SK-N-DZ (cell line): Measurements from ENCODE around the gene CERS5.
A peak's percentile ranks its signal among the peaks of the same experiment; 100 is the strongest.
"Not testable (repeated sequence)": the region's sequence is repeated elsewhere in the genome, so short reads cannot be mapped to it uniquely, and the experiment has no call there.

Experiments
- DNase-seq: peaks from one replicate; pipeline ENCODE4 v3.0.0-alpha.2; 2015; ENCODE audit warnings: low spot score

CERS5 gene

DNA sequence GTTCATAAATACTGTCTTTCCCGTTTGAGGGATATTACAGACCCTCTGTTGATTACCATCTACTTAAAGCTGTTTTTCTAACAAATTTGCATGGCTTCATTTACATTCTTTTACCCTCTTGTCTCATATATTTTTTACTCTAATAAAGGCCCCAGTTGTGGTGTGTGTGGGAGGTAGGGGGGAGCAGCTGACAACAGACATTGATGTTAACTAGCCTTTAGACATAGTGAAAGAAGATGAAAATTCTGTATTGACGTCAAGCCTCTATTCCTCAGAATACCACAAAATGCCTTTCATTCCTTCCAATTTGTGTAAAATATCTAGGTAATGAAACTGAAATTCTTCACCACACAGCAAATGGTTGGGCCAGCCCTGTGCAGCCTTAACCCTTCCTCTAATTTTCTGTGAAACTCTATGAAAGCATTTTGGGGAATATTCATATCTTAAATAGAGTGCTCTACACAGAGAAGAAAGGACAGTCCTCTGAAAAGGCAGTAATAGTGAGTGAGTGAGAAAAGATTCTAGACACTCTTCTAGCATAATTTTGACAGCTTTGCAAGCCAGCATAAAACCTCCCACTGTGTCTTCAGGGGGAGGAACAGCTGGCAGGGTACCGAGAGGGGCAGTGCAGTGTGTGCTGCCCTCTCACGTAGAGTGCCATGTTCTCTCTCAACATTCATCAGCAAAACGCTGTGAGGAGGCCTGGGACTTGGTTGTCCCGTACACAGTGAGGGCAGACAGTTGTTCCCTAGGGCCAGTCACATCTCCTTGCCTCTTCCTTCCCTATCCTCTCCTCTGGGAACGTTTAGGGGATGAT is 20.1 kb upstream of the CERS5 start:
- DNase-seq: no peak

DNA sequence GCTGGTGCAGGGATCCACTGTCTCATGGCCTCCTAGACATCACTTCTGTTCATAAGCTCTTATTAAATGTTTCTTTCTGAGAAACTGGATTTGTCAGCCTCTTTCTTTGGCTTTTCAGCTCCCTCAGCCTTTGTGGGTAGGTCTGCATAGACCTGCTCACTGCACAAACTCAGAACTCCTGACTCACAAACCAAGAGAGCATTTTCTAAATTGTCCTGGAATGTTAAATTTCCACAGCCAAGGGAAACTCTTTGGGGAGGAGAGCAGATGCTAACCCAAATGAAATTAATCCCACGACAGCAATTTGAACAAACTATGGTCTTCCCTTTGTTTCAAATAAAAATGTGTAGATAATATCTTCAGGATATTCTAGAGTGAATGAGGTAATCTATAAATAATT is 19.5 kb upstream of the CERS5 start:
- no peak for DNase-seq

DNA sequence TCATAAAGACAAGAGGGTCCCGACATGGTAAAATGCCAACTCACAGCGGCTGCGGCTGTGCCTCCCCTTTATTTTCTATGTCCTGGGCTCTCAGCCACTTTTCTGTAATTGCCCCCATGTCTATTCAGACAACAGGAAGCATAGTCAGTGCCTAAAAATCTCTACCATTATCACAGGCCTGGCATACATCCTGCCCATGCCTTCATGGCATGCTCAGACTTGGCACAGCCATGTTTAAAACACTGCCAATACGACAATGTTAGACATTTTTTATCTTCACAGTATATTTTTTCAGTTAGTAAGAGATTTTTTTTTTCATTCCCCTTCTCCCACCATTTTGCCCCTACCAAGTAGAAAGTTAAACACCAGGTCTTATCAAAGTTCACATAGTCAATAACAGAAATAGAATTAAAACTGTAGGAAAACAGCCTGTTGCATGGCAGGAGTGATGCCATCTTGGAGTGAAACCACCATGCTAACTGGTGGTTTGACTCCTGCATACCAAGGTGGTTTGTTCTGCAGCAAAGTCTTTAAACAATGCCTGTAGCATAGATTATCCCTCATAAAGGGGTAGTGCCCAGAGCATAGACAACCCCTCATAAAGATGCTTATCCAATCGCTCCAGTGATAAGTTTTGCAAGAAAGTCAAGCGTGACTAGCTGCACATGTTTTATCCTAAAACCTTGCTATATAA is 18.9 kb upstream of the CERS5 start:
- no peak for DNase-seq

DNA sequence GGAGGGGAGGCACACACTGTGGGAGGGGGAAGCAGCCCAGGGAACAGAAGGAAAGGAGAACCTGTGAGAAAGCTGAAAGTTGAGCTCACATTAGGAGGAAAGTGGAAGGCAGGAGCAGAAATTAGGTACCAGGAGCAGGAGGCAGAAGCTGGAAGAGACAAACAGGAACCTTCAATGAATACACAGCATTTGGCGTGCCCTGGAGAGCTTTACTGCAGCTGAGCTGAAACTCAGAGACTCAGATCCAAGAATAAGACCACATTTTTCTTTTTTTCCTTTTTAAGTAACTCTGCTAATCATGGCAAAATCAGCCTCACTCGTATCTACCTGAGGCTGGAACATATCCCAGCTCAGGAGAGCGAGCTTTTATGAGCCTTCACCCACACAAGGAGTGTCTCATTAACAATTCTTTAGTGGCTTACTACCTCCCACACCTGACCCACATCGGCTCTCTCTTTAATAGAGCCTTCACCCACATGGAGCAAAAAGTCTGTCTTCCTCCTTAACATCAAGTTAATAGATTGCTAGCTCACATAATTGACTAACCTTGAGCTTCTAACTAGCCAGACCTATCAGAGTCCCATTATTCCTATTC is 18.2 kb upstream of the CERS5 start:
- DNase-seq: no peak

DNA sequence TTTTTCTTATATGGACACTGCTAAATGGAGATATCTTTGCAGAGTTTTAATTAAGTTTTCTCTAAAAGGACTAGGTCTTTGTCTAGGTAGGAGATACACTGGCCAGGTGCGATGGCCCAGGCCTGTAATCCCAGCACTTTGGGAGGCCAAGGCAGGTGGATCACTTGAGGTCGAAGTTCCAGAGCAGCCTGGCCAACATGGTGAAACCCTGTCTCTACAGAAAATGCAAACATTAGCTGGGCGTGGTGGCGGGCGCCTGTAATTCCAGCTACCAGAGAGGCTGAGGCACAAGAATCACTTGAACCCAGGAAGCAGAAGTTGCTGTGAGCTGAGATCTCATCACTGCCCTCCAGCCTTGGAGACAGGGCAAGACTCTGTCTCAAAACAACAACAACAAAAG is 17.1 kb upstream of the CERS5 start:
- no peak for DNase-seq

DNA sequence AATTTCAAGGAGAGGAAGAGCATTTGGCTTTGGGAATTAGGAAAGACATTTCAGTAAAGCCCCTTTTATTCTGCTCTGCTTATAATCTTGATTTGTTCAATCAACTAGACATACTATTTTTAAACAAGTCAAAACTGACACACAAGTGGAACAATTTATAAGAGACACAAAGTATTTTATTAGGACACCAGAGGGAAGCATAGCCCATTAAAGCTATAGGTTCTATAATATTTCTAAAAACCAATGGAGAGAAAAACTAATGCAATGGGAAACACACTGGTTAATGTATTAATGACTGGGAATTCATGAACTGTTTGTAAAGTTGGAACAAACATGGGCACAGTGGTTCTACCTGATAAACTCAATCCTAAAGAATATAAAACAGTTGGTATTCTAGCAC is 15.3 kb upstream of the CERS5 start:
- DNase-seq: no peak

DNA sequence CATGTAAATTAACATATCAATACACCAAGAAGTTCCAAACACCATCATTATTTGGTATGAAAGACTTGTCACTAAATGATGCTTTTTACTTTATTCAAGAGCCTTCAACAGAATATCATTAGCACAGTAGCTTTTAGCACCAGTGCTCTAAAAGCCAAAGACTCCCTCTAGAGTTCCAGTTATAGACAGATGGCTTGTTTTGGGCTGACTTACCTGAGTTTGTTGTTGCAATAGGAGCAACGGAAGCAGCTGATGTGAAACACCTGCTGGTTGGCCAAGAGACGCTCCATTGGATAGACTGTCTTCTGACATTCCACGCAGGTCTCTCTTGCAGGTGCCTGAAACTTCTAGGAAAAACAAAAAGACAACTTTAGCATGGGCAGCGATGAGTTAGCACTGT is 14.5 kb upstream of the CERS5 start:
- DNase-seq: no peak

DNA sequence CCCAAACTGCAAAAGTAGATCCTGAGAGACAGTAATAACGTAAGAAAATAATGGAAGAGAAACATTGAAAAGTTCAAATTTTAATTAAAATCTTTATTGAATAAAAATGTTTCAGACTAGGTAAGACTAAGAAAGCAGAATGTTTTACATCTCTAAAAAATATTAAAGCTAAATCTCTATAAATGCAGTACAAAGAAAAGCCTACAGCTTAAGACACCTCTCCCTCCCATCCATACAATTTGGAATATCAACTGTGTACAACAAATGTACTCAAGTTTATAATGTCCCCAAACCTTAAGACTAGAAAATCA is 8.5 kb upstream of the CERS5 start:
- no peak for DNase-seq

DNA sequence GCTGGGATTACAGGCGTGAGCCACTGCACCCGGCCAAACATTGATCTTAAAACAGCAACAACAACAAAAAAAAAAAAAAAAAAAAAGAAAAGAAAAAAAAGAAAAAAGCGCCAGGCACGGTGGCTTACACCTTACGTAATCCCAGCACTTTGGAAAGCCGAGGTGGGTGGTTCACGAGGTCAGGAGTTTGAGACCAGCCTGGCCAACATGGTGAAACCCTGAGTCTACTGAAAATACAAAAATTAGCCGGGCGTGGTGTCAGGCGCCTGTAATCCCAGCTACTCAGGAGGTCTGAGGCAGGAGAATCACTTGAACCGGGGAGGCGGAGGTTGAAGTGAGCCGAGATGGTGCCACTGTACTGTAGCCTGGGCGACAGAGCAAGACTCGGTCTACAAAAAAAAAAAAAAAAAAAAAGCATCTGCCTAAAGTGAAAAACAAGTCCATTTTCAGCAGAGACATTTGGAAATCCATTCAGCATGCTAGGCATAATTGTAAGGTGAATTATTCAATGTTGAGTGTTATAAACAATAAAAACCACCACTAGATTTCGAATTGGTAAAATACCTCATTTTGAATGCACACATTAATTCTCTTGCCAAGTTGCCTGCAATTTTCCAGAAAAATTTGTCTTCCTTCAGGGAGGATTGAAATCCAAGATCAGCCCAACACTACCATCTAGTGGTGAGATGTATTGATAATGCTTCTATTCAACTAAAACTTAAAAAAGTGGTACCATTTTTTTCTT is 8.0 kb upstream of the CERS5 start:
- peak; percentile 66 for DNase-seq

DNA sequence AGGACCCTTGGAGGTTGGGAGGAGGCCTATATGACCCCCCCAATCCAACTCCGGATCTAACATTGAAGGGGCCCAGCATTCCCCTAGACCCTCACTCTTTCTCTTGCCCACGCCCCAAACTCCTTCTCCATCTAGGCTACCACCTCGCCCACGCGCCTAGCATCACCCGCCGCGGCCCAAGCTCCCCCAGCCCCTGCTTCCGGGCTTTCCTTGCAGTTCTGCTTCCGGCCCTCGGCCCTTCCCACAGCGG is 445 bp downstream of the CERS5 start:
- no peak for DNase-seq

DNA sequence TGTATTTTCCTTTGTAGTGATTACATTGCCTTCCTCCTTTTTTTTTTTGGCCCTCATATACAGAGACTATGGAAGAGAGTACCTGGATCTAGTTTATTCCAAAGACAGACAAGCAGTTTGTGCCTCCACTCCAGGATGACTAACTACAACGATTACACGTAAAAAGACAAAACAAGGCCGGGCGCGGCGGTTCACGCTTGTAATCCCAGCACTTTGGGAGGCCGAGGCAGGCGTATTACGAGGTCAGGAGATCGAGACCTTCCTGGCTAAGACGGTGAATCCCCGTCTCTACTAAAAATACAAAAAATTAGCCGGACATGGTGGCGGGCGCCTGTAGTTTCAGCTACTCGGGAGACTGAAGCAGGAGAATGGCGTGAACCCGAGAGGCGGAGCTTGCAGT is 2.2 kb downstream of the CERS5 start:
- no peak for DNase-seq

DNA sequence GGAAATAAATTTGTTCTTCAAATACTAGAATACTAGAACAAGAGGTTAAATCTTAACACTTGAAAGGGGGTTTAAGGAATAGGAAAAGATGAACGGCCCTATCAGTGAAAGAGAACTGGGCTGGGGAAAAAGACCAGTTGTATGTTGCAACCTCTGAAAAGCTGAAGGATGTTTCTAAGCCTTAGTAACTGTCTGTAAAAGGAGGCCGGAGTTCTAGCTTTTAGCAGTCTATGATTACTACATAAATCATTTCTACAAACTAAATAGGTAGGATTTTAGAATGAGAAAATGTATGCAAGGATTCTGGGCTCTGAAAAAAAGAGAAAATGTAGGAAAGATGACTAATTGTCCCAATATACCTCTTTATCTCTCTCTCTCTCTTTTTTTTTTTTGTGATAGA is 4.9 kb downstream of the CERS5 start:
- DNase-seq: no peak

DNA sequence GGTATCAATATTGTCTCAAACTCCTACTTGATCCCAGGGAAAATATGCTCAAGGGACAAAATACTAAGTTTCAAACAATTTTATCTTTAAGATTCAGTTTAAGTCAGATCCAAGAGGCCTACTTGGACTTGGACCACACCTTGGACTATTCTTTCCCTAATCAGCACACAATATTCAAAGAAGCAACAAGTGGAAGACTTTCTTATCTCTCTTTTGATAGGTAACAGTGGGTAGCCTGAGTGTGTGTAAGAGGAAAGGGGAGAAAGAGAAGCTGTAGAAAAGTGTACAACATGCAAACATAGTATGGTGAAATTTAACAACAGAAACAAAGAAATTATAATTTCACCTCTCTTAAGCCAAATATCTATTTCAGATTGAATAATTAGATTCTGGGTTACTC is 6.5 kb downstream of the CERS5 start:
- DNase-seq: no peak

DNA sequence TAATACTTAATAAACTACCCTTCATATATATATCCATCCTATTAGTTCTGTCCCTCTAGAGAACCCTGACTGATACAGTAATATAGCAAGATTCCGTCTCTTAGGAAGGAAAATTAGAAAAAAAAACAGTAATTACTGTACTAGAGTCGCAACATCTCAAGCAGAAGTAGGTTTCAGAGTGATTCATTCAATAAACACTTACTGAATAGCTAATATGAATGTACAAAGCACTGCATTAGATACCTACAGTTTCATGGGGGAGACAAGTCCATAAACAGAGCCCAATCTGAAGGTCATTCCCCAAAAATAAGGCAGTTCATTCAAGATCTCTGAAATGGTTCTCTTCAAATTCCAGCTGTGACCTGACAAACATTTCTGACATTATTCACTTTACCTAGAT is 9.9 kb downstream of the CERS5 start:
- DNase-seq: no peak

DNA sequence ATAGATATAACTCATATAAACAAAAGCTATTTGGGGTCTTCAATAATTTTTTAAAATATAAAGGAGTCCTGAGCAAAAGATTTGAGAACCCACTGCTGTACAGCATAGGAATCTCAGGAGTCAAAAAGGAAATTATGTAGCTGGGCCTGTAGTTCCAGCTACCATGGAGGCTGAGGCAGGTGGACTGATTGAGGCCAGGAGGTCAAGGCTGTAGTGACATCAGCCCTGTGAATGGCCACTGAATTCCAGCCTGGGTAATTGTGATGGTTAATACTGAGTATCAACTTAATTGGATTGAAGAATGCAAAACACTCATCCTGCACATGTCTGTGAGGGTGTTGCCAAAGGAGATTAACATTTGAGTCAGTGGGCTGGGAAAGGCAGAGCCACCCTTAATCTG is 10.5 kb downstream of the CERS5 start:
- no peak for DNase-seq

DNA sequence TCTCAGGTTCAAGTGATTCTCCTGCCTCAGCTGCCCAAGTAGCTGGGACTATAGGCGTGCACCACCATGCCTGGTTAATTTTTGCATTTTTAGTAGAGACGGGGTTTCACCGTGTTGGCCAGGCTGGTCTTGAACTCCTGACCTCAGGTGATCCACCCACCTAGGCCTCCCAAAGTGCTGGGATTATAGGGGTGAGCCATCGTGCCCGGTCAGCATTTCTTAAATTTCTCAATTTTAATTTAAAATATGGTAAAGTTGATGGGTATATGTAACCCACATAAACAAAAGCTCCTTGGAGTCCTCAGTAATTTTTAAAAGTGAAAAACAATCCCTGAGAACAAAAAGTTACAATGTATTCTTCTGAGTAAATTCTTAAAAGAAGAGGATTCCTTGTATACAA is 12.2 kb downstream of the CERS5 start:
- not testable (repeated sequence) for DNase-seq

DNA sequence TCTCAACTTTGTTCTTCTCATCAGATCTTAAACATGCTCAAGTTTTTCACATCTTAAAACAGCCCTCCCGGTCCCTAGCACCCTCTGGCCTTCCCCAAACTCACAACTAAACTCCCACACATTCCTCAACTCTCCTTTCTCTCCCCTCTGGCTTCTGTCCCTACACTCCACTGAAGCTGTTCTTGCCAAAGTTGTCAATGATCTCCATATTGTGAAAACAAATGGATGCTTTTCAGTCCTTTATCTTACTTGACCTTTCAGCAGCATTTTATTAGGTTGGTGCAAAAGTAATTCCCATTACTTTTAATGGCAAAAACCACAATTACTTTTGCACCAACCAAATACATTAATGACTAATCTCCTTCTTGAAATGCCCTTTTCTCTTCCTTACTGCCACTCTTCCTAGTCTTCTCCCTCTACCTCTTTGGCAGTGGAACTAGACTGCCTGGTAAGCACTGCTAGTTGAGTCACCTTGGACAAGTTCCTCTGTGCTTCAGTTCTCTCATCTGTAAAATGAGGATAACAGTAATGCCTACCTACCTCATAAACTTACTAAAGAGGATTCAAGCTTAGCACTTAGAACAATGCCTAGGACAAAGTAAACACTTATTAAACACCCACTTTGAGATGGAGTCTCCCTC is 16.0 kb downstream of the CERS5 start:
- no peak for DNase-seq

DNA sequence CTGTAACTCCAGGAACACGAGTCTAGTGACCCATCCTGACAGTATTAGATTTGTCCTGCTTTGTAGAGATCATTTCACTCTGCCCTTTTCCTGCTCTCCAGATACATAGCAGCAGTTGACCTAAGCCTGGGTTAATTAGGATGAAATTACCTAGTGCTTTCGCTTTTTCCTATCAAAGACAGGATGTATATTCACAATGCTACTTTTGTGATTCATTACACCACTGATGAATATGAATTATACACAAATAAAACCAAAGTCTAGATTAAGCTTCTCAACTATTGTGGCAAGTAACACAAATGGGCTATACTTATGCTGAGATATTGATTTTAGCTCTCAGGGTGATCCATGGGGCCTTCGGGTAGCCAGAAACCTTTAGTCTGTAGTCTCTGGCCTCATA is 17.9 kb downstream of the CERS5 start:
- no peak for DNase-seq

DNA sequence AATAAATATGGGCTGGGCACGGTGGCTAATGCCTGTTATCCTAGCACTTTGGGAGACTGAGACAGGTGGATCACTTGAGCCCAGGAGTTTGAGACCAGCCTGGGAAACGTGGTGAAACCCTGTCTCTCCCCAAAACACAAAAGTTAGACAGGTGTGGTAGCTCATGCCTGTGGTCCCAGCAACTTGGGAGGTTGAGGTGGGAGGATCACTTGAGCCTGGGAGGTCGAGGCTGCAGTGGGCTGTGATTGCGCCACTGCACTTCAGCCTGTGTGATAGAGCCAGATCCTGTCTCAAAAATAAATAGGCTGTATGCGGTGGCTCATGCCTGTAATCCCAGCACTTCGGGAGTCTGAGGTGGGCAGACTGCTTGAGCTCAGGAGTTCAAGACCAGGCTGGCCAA is 19.2 kb downstream of the CERS5 start:
- DNase-seq: not testable (repeated sequence)

DNA sequence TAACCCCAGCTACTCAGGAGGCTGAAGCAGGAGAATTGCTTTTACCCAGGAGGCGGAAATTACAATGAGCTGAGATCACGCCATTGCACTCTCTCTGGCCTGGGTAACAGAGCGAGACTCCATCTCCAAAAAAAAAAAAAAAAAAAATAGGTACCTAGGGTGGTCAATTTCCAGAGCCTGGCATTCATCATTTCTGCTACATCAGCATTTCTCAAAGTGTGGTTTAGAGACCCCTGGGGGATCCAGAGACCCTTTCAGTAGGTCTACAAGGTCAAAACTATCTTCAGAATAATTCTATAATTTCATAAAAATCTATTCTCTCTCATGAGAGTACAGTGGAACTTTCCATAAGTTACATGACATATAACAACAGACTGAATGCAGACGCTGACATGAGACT is 19.9 kb downstream of the CERS5 start:
- DNase-seq: no peak

DNA sequence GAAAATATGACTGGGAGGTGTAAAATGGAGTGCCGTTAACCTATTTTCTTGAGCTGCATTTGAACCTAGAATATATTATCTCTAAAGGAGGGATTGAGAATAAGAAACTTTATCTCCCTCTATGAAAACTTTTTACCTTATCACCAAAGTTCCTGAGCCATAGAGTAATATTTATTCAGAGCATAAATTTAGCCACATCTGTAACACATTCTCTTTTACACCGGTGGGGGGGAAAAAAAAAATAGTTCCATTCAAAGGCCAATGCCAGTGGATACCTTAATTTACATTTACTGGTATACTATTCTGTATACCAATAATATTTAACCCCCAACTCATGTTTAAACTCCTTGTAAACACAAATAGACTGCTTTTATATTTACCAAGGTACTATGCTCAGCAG is 21.7 kb downstream of the CERS5 start:
- no peak for DNase-seq

DNA sequence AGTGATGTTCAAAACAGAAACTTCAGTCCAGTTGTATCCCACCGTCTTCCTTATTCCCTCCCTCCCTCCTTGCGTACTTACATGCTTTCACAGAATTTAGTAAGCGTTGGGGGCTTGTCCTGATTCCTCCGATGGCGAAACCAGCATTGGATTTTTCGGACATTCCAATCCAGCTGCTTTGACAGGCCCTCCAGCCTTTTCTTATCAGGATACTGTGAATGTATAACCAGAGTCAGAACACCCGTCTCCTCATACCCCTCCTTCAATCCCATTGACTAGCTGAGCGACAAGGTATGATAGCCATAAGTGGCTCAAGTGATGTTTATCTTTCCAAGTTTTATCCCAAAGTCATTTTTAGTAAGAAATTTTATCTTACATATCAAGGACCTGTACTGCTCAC is 24.2 kb downstream of the CERS5 start:
- DNase-seq: no peak
